Measurements from ENCODE around the gene RHBDD1.

RHBDD1 gene

GRCh38 chr2:226994775-226995174 is 158.9 kb downstream of the RHBDD1 start:
- no peak for DNase-seq

- no peak for DNase-seq
Measured at GRCh38 chr2:226995625-226996041, 159.8 kb downstream of the RHBDD1 start.

GRCh38 chr2:226999661-227000060 is 163.8 kb downstream of the RHBDD1 start:
- DNase-seq, result no peak

- no peak for DNase-seq
Measured at GRCh38 chr2:227000123-227000522, 164.3 kb downstream of the RHBDD1 start.

GRCh38 chr2:227004482-227004881 is 168.6 kb downstream of the RHBDD1 start:
- DNase-seq, result no peak

- DNase-seq, result no peak
Measured at GRCh38 chr2:227006189-227006897, 170.5 kb downstream of the RHBDD1 start.

GRCh38 chr2:227007148-227007547 is 171.3 kb downstream of the RHBDD1 start:
- no peak for DNase-seq

- no peak for DNase-seq
Measured at GRCh38 chr2:227007940-227008339, 172.1 kb downstream of the RHBDD1 start.

GRCh38 chr2:227010433-227010832 is 174.6 kb downstream of the RHBDD1 start:
- DNase-seq, result no peak

- no peak for DNase-seq
Measured at GRCh38 chr2:227013330-227013729, 177.5 kb downstream of the RHBDD1 start.

- DNase-seq, result no peak
Measured at GRCh38 chr2:227013881-227014280, 178.0 kb downstream of the RHBDD1 start.

- DNase-seq, result no peak
Measured at GRCh38 chr2:227016894-227017293, 181.0 kb downstream of the RHBDD1 start.

GRCh38 chr2:227020416-227020815 is 184.6 kb downstream of the RHBDD1 start:
- DNase-seq, result no peak

GRCh38 chr2:227022608-227023007 is 186.8 kb downstream of the RHBDD1 start:
- no peak for DNase-seq

- no peak for DNase-seq
Measured at GRCh38 chr2:227025510-227025909, 189.7 kb downstream of the RHBDD1 start.

GRCh38 chr2:227029426-227030105 is 193.7 kb downstream of the RHBDD1 start:
- DNase-seq, result no peak

- no peak for DNase-seq
Measured at GRCh38 chr2:227030789-227031188, 194.9 kb downstream of the RHBDD1 start.

- DNase-seq, result no peak
Measured at GRCh38 chr2:227031379-227031778, 195.5 kb downstream of the RHBDD1 start.

GRCh38 chr2:227033471-227034148 is 197.8 kb downstream of the RHBDD1 start:
- no peak for DNase-seq

GRCh38 chr2:227035711-227036367 is 200.0 kb downstream of the RHBDD1 start:
- DNase-seq, result no peak

GRCh38 chr2:227036527-227036926 is 200.7 kb downstream of the RHBDD1 start:
- no peak for DNase-seq

- no peak for DNase-seq
Measured at GRCh38 chr2:227038550-227039189, 202.8 kb downstream of the RHBDD1 start.

GRCh38 chr2:227043981-227044380 is 208.1 kb downstream of the RHBDD1 start:
- no peak for DNase-seq
